ENCODE measurements around the gene C17orf113.

C17orf113 gene

GRCh38 chr17:42072323-42073187, 22.2 kb upstream of the C17orf113 start:
- no peak for DNase-seq (ENCODE audit: low read depth in 2 of 3, low spot score in 2 of 3)

DNA sequence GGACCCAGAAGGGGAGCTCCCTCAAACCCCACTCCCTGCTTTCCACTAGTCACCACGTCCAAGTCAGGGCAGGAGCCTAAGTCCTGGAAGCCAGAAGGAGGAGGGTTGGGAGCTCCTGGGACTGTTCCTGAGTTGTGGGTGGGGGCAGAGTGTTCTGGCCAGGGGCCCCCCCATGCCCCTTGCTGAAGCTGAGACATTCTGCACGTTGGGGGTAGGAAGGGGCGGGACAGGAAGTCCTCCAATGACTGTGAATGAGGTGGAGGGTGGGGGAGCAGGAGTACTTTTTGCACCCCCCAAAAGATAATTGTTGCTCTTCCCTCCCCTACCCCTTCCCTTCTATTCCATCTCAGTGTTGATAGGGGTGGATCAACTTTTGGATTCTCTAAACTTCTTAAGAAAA, 21.4 kb upstream of the C17orf113 start:
- DNase-seq (ENCODE audit: low read depth in 2 of 3, low spot score in 2 of 3), result no peak

GRCh38 chr17:42068979-42069378, 18.6 kb upstream of the C17orf113 start:
- DNase-seq (ENCODE audit: low read depth in 2 of 3, low spot score in 2 of 3), result no peak

GRCh38 chr17:42067371-42068091, 17.1 kb upstream of the C17orf113 start:
- peak in 2 of 3 experiments; percentile 52 to 59 for DNase-seq (ENCODE audit: low read depth in 2 of 3, low spot score in 2 of 3)

DNA sequence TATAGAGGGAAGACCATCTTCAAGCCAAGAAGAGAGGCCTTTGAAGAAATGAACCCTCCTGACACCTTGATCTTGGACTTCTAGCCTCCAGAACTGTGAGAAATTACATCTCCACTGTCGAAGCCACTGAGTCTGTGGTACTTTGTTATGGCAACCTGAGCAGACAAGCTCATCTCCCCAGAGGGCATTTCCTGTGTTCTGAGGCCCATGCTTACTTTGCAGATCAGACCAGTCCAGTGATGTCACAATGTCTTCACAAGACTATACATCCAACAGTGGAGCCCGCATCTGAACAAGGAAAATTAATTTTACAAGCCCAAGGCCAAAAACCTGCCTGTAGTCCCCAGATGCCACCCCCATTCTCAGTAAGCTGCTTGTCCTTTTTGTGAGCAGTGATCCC, 14.8 kb upstream of the C17orf113 start:
- DNase-seq (ENCODE audit: low read depth in 2 of 3, low spot score in 2 of 3), result no peak

DNA sequence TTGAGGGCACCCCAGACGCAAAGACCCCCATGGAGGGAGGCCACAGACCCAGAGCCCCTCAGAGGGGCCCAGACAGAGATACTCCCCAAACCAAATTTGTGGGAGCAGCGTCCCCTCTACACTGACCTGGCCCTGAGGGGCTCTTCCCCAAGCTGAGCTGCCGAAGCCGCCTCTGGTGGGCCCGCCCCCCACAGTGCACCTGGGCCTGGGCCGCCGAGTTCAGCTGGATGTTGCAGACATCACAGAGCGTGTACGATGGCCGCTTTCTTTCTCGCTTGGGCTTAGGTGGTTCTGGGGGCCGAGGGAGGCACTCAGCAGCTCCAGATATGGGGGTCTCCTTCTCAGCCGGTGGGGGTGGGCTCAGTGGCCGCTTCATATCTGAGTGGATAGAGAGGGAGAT, 12.3 kb upstream of the C17orf113 start:
- no peak for DNase-seq (ENCODE audit: low read depth in 2 of 3, low spot score in 2 of 3)

GRCh38 chr17:42061646-42062487, 11.5 kb upstream of the C17orf113 start:
- no peak for DNase-seq (ENCODE audit: low read depth in 2 of 3, low spot score in 2 of 3)

DNA sequence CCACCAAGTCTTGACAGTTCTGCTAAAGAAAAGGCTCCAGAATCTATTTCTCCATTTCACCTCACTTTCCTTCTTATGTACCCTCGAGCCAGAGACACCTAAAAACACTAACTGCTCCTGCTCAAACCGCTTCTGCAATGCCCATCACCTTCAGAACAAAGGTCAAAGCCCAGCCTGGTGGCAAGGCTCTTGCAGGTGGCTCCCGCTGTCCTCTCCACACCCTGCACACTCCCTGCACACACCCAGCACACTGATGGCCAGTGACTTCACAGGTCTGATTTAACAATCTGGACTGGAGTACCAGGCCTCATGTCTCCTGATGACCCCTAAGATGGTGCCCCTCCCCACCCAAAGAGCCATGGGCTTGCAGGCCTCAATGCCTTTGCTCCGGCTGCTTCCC, 9.8 kb upstream of the C17orf113 start:
- DNase-seq (ENCODE audit: low read depth in 2 of 3, low spot score in 2 of 3), result no peak

- DNase-seq (ENCODE audit: low read depth in 2 of 3, low spot score in 2 of 3), result no peak
These were observed 9.4 kb upstream of the C17orf113 start for GRCh38 chr17:42059815-42060214.

GRCh38 chr17:42058063-42058462, 7.7 kb upstream of the C17orf113 start:
- DNase-seq (ENCODE audit: low read depth in 2 of 3, low spot score in 2 of 3), result no peak

DNA sequence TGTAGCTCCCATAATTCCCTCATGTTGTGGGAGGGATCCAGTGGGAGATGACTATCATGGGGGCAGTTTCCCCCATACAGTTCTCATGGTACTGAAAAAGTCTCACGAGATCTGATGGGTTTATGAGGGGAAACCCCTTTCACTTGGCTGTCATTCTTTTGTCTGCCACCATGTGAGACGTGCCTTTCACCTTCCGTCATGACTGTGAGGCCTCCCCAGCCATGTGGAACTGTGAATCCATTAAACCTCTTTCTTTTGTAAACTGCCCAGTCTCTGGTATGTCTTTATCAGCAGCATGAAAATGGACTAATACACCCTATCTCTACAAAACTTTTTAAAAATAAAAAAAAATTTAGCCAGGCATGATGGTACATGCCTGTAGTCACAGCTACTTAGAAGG, 6.2 kb upstream of the C17orf113 start:
- DNase-seq (ENCODE audit: low read depth in 2 of 3, low spot score in 2 of 3), result no peak

- DNase-seq (ENCODE audit: low read depth in 2 of 3, low spot score in 2 of 3), result no peak
These were observed 5.1 kb upstream of the C17orf113 start for GRCh38 chr17:42055496-42055895.

DNA sequence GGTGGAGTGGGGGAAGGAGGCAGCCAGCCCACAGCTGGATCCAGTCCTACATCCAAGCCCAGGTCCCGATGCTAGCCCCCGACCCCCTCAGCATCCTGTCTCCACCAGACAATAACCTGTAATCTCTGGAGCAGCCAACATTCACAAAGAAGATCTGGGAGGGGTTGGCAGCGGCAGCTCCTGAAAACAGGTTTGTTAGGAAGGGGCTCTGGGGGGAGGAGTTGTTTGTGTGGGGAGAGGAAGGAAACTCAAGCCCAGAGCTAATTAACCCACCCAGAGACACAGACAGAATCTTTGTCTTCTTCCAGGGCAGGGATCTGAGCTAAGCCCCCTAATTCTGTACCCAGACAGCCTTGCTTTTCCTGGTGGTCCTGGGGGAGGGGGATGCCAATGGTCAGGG, 4.6 kb upstream of the C17orf113 start:
- no peak for DNase-seq (ENCODE audit: low read depth in 2 of 3, low spot score in 2 of 3)

- DNase-seq (ENCODE audit: low read depth in 2 of 3, low spot score in 2 of 3), result no peak
These were observed 3.5 kb upstream of the C17orf113 start for GRCh38 chr17:42053731-42054500.

DNA sequence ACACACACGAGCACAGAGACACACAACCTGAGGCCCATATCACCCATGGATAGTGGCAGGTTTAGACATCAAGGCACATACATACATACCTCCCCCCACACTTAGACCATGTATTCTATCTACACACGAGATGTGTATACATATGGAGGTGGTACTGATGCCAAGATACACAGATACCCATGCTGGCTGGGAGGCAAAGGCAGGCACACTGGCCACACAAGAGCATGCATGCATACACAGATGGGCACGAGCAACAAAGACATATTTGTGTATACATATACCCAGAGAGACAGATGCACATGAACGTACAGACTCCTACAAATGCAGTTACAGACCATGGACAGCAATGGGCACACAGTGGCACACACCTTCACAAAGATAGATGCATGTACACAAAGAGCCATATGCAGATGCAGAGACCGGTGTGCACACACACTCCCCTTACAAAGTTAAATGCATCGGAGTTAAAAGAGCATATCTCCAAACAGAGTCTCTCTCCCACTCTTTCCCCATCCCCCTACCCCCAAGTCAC, 2.0 kb upstream of the C17orf113 start:
- no peak for DNase-seq (ENCODE audit: low read depth in 2 of 3, low spot score in 2 of 3)

DNA sequence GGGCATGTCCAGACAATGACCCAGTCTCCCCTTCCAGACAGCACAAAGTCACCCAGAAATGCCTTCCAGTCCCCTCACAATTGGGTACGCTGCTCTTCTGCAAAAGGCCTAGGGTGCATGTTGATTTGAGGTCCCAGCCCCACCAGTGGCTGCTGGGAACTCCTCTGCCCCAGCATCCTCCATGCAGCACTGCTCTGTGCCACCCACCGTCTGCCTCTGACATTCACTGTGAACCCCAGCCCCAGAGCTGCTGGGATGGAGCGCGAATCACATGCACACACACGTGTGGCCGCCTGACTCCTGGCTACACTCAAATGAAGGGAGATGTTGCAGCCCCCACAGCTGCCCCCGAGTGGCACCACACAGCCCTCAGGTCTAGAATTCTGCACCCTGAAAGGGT, 1.2 kb upstream of the C17orf113 start:
- DNase-seq (ENCODE audit: low read depth in 2 of 3, low spot score in 2 of 3), result no peak

DNA sequence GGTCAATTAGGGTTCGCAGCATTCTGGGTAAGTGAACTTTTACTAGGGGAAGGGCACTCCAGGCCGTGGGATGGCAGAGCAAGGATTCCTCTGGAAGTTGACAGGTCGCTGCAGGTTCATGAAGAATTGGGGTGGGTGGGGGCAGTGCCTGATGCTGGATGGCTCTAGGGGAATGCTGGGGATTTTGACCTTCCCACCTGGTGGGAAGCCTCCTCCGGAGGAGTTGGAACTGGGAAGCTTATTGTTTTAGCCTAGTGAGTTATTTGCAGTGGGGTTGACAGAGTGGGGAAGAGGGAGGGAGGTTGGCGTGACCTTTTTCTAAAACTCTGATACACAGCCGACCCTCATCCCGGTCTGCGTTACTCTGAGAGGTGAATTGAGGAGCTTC, 606 bp upstream of the C17orf113 start:
- no peak for DNase-seq (ENCODE audit: low read depth in 2 of 3, low spot score in 2 of 3)

- no peak for DNase-seq (ENCODE audit: low read depth in 2 of 3, low spot score in 2 of 3)
These were observed 488 bp downstream of the C17orf113 start for GRCh38 chr17:42049834-42050392.

DNA sequence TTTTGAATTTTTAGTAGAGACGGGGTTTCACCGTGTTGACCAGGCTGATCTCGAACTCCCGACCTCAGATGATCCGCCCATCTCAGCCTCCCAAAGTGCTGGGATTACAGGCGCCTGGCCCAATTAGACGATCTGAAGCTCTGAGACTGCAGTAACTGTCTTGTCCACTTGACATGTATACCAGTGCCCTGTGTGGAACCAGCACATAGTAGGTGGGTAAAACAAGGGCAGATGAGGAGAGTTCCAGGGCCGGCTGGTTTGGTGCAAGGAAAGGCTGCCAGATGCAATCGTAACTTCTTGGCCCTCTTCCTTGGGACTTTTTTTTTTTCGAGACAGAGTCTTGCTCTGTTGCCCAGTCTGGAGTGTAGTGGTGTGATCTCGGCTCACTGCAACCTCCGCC, 3.1 kb downstream of the C17orf113 start:
- DNase-seq (ENCODE audit: low read depth in 2 of 3, low spot score in 2 of 3), result no peak

DNA sequence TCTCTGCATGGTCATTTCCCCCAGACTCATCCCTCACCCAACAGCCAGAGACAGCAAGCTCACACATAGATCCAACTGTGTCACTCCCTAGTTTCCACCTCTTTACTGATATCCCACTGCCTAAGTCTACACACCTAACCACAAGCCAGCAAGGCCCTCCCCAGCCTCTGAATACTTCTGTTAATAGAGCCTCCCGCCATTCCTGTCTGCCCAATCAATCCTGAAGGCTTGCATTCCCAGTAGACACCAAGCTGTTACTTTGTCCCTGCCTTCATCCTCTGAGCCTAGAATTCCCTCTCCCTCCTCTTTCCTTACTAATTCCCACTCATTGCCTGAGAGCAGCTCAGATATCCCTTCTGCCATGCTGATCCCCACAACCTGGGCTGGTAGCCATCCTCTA, 4.7 kb downstream of the C17orf113 start:
- DNase-seq (ENCODE audit: low read depth in 2 of 3, low spot score in 2 of 3), result no peak

Data from activated CD8-positive, alpha-beta memory T cell treated with anti-CD3 and anti-CD28 coated beads for 48 hours (primary cell).